BJ (cell line): ENCODE measurements around the gene EIF4ENIF1. TPM values are rescaled to one million over a fixed set of nuclear protein-coding genes. Genes with fewer than 3 reads are reported as not detected.

ENCODE experiments used
- CTCF ChIA-PET: fragments of 350-600 bp; formaldehyde crosslinking; extraction: SDS; loops from one replicate; lab custom pipeline; 2021; ENCODE audit warnings: antibody characterized with exemption, inconsistent platforms; lab: Yijun Ruan, JAX
- POLR2A ChIA-PET: fragments of 300-600 bp; sonication (Branson Sonifier 250); formaldehyde crosslinking; extraction: SDS; loops from one replicate; lab custom pipeline; 2021; ENCODE audit warnings: antibody characterized with exemption; lab: Charles Lee
- DNase-seq: peaks from one replicate; pipeline ENCODE4 v3.0.0-alpha.2; 2011; ENCODE audit warnings: low read depth
- H3K27me3 ChIP-seq: 2 replicates; pipeline ENCODE4 v1.6.0; 2011; ENCODE audit warnings: low read length; ENCODE audit not compliant: control insufficient read depth, insufficient read depth
- H3K36me3 ChIP-seq: 2 replicates; pipeline ENCODE4 v1.5.1; 2011; ENCODE audit warnings: low read length; ENCODE audit not compliant: control insufficient read depth, insufficient read depth
- H3K4me3 ChIP-seq: 2 replicates; pipeline ENCODE4 v1.5.1; 2011; ENCODE audit warnings: low read depth, mild to moderate bottlenecking, control low read depth, low read length
- CTCF ChIP-seq: IDR thresholded peaks from 2 replicates; pipeline ENCODE4 v1.5.1; 2011; ENCODE audit warnings: low read depth, mild to moderate bottlenecking, control low read depth, inconsistent platforms, low read length, moderate library complexity; ENCODE audit not compliant: insufficient read depth
- polyA minus RNA-seq: library from RNA; depleted of rRNA, polyadenylated mRNA; stranded (reverse); fragments of >200 nt; gene quantifications from 2 replicates; pipeline ENCODE4 v1.2.3, GENCODE V29; 2011; rRNA and poly(A)+ RNA removed
- polyA plus RNA-seq: library from polyadenylated mRNA; depleted of rRNA; stranded (reverse); fragments of >200 nt; gene quantifications from 2 replicates; pipeline ENCODE4 v1.2.3, GENCODE V29; 2011; rRNA removed

Gene EIF4ENIF1
- polyA plus RNA-seq (16.9 and 20.4 TPM in 2 replicates), polyA minus RNA-seq (18.9 and 27.2 TPM in 2 replicates)

- no peaks in the 10 kb centered on the region for H3K27me3 ChIP-seq
- ChIA-PET POLR2A (no interaction called here), CTCF (interaction anchor here (0.7 kb wide), 1 partner anchor 31 kb away, joined by 3 read pairs; no protein-coding TSS in a partner anchor)
- peaks cover 2% of the 10 kb centered on the region; the same call in 1 of the 2 replicates for H3K36me3 ChIP-seq
- TF ChIP-seq CTCF = no peak
- H3K4me3 ChIP-seq = peak within 1 kb of the TSS; percentile 92
- DNase-seq = peak; percentile 19
These were observed at the start of gene EIF4ENIF1 for GRCh38 chr22:31489632-31490495. EIF4ENIF1 (minus strand) TSS chr22:31489842; CDS start chr22:31488718, 1,124 bp downstream.

- ChIA-PET CTCF (interaction anchor here (1.1 kb wide), 1 partner anchor 95 kb away, joined by 3 read pairs; no protein-coding TSS in a partner anchor), POLR2A (no interaction called here)
- no peaks in the 10 kb centered on the region for H3K36me3 ChIP-seq
- no peak for DNase-seq
- H3K4me3 ChIP-seq = no peak overlapping the region
- no peak for TF ChIP-seq CTCF
- H3K27me3 ChIP-seq = no peaks in the 10 kb centered on the region
These were observed 49.2 kb upstream of the EIF4ENIF1 start for GRCh38 chr22:31538815-31539214.

- POLR2A ChIA-PET = no interaction called here
- TF ChIP-seq CTCF = no peak
- Histone ChIP-seq H3K4me3 (no peak overlapping the region), H3K36me3 (no peaks in the 10 kb centered on the region), H3K27me3 (no peaks in the 10 kb centered on the region)
- CTCF ChIA-PET = interaction anchor here (3.4 kb wide), 1 partner anchor 11 kb away, joined by 9 read pairs; no protein-coding TSS in a partner anchor
- DNase-seq = no peak
These were observed 47.4 kb upstream of the EIF4ENIF1 start for GRCh38 chr22:31537019-31537535.

GRCh38 chr22:31533374-31533773 is 43.7 kb upstream of the EIF4ENIF1 start:
- Histone ChIP-seq H3K27me3 (no peaks in the 10 kb centered on the region), H3K36me3 (no peaks in the 10 kb centered on the region), H3K4me3 (no peak overlapping the region)
- no peak for DNase-seq
- POLR2A ChIA-PET = interaction anchor here (0.6 kb wide), 1 partner anchor 37 kb away, joined by 3 read pairs; the partner anchor contains the start of gene SFI1
- CTCF ChIA-PET = interaction anchor here (0.6 to 1.6 kb wide), 4 partner anchors 11 to 101 kb away, joined by 3 to 5 read pairs (median 4); no protein-coding TSS in a partner anchor
- TF ChIP-seq CTCF = no peak

- ChIA-PET CTCF (interaction anchor here (0.6 to 1.8 kb wide), 4 partner anchors 25 to 198 kb away, joined by 3 to 5 read pairs (median 4); no protein-coding TSS in a partner anchor), POLR2A (no interaction called here)
- H3K27me3 ChIP-seq = no peaks in the 10 kb centered on the region
- no peak for DNase-seq
- H3K4me3 ChIP-seq = no peak overlapping the region
- H3K36me3 ChIP-seq = no peaks in the 10 kb centered on the region
- TF ChIP-seq CTCF = no peak
These were observed 42.4 kb upstream of the EIF4ENIF1 start for GRCh38 chr22:31532060-31532459.
